ENCODE results near the gene CCNDBP1. TPM values are rescaled to one million over a fixed set of nuclear protein-coding genes. Genes with fewer than 3 reads are reported as not detected.
A peak's percentile ranks its signal among the peaks of the same experiment; 100 is the strongest.

The CCNDBP1 gene
- total RNA-seq, 1 donor from 2014 or later: 61.8 TPM

- Histone ChIP-seq H3K27me3 (ENCODE audit: control insufficient read depth, insufficient read depth, low read length) (no peaks in the 10 kb centered on the region), H3K36me3 (ENCODE audit: control insufficient read depth, insufficient read depth, low read length) (no peaks in the 10 kb centered on the region), H3K4me3 (ENCODE audit: low read depth, low read length) (no peak overlapping the region)
- no peak for DNase-seq (ENCODE audit: low read depth)
- TF ChIP-seq CTCF (IDR thresholded peaks at IDR 0.05; ENCODE audit: insufficient read depth, low read length, poor library complexity, severe bottlenecking): no peak
These were observed 1.9 kb upstream of the CCNDBP1 start for GRCh38 chr15:43183270-43183669.

- TF ChIP-seq CTCF (IDR thresholded peaks at IDR 0.05; ENCODE audit: insufficient read depth, low read length, poor library complexity, severe bottlenecking): no peak
- DNase-seq (ENCODE audit: low read depth): no peak
- no peaks in the 10 kb centered on the region for H3K36me3 ChIP-seq (ENCODE audit: control insufficient read depth, insufficient read depth, low read length)
- H3K27me3 ChIP-seq (ENCODE audit: control insufficient read depth, insufficient read depth, low read length): no peaks in the 10 kb centered on the region
- H3K4me3 ChIP-seq (ENCODE audit: low read depth, low read length): peak overlapping the region; percentile 77
These were observed 637 bp upstream of the CCNDBP1 start for GRCh38 chr15:43184407-43185124.

- no peaks in the 10 kb centered on the region for H3K36me3 ChIP-seq (ENCODE audit: control insufficient read depth, insufficient read depth, low read length)
- DNase-seq (ENCODE audit: low read depth): no peak
- no peak for TF ChIP-seq CTCF (IDR thresholded peaks at IDR 0.05; ENCODE audit: insufficient read depth, low read length, poor library complexity, severe bottlenecking)
- peak overlapping the region; percentile 77 for H3K4me3 ChIP-seq (ENCODE audit: low read depth, low read length)
- no peaks in the 10 kb centered on the region for H3K27me3 ChIP-seq (ENCODE audit: control insufficient read depth, insufficient read depth, low read length)
These were observed 775 bp downstream of the CCNDBP1 start for GRCh38 chr15:43186003-43186353.

- no peaks in the 10 kb centered on the region for H3K36me3 ChIP-seq (ENCODE audit: control insufficient read depth, insufficient read depth, low read length)
- no peaks in the 10 kb centered on the region for H3K27me3 ChIP-seq (ENCODE audit: control insufficient read depth, insufficient read depth, low read length)
- DNase-seq (ENCODE audit: low read depth): peak; percentile 50
- peak; percentile 53 for TF ChIP-seq CTCF (IDR thresholded peaks at IDR 0.05; ENCODE audit: insufficient read depth, low read length, poor library complexity, severe bottlenecking)
- H3K4me3 ChIP-seq (ENCODE audit: low read depth, low read length): no peak overlapping the region
These were observed 2.4 kb downstream of the CCNDBP1 start for GRCh38 chr15:43187544-43188155.

GRCh38 chr15:43189296-43189695 lies 4.1 kb downstream of the CCNDBP1 start:
- DNase-seq (ENCODE audit: low read depth): no peak
- Histone ChIP-seq H3K4me3 (ENCODE audit: low read depth, low read length) (no peak overlapping the region), H3K36me3 (ENCODE audit: control insufficient read depth, insufficient read depth, low read length) (no peaks in the 10 kb centered on the region), H3K27me3 (ENCODE audit: control insufficient read depth, insufficient read depth, low read length) (no peaks in the 10 kb centered on the region)
- no peak for TF ChIP-seq CTCF (IDR thresholded peaks at IDR 0.05; ENCODE audit: insufficient read depth, low read length, poor library complexity, severe bottlenecking)

- Histone ChIP-seq H3K36me3 (ENCODE audit: control insufficient read depth, insufficient read depth, low read length) (no peaks in the 10 kb centered on the region), H3K27me3 (ENCODE audit: control insufficient read depth, insufficient read depth, low read length) (no peaks in the 10 kb centered on the region), H3K4me3 (ENCODE audit: low read depth, low read length) (no peak overlapping the region)
- no peak for DNase-seq (ENCODE audit: low read depth)
- no peak for TF ChIP-seq CTCF (IDR thresholded peaks at IDR 0.05; ENCODE audit: insufficient read depth, low read length, poor library complexity, severe bottlenecking)
These were observed 5.0 kb downstream of the CCNDBP1 start for GRCh38 chr15:43190178-43190577.
